Mucosa of descending colon (tissue), 3 donors: ENCODE data around the gene LMX1B. TPM values are rescaled to one million over a fixed set of nuclear protein-coding genes. Genes with fewer than 3 reads are reported as not detected.

ENCODE experiments used
- ATAC-seq: fragments of 200-7000 bp; cut with Tn5 transposase; one replicate; pipeline ENCODE4 v1.9.1; 2020; ENCODE audit warnings: mild to moderate bottlenecking, moderate library complexity
- DNase-seq, 3 donors: peaks; one replicate each; pipeline ENCODE4 v3.0.0-alpha.2; 2020
- H3K36me3 ChIP-seq: fragments of 200-600 bp; one replicate; pipeline ENCODE4 v1.8.0; 2021; ENCODE audit warnings: low read depth, mild to moderate bottlenecking
- H3K4me1 ChIP-seq: fragments of 200-600 bp; one replicate; pipeline ENCODE4 v1.8.0; 2021; ENCODE audit warnings: low read depth, mild to moderate bottlenecking
- H3K4me3 ChIP-seq: fragments of 200-600 bp; one replicate; pipeline ENCODE4 v1.8.0; 2021; ENCODE audit warnings: mild to moderate bottlenecking
- H3K9me3 ChIP-seq: fragments of 200-600 bp; one replicate; pipeline ENCODE4 v1.8.0; 2021; ENCODE audit warnings: mild to moderate bottlenecking
- intact Hi-C, 2 donors: fragments of 100-400 bp; cut with DNase I in 1 of 2; cut with micrococcal nuclease in 1 of 2; formaldehyde crosslinking; loops; one replicate each; pipeline versions ENCODE4 v1.11.0 to v1.11.1; 2022; cut with DNase I, micrococcal nuclease
- total RNA-seq, 3 donors: library from RNA; stranded (reverse); fragmentation: NEBNext Ultra II Directional in 2 of 3; extraction: Animal tissue kit (Norgen Biotek cat#: 25700) in 2 of 3; gene quantifications; one replicate each; pipeline versions ENCODE4 v1.2.1 to v1.2.4, GENCODE V29; 2021 to 2023
- TF ChIP-seq, protein P1 (sequence below): fragments of 200-600 bp; IDR thresholded peaks from one replicate; pipeline ENCODE4 v1.8.0; 2022; ENCODE audit warnings: antibody characterized with exemption, mild to moderate bottlenecking
- donor health status: DM: no; HTN: no; CAD: no; lungs with moderate emphysema.
- donor health status: DM: no; HTN: no; CAD: no.
- donor health status: DM: no; HTN: yes; CAD: no.

The LMX1B gene
- total RNA-seq, 3 donors from 2014 or later: 0.14 to 0.51 TPM; not detected in 1

DNA sequence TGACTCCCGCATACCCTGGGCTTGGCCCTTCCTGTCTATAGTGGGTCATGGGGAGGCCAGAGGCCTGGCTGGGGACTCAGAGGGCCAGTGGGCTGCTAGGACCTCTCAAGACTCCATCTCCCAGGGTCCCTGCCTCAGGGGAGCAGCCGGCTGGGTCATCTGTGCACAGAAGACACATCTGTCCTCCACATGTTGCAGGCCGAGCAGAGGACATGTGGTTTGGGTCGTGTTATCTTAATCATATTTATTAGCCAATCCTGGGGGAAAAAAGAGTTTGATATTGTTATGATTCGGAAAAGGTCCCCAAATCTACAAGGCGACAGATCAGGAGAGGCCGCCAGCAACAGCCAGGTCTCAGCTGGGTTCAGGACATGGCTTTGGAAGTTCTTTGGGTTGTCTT, 14.4 kb downstream of the LMX1B start:
- Histone ChIP-seq H3K4me1 (peaks cover 11% of the 10 kb centered on the region), H3K4me3 (no peak overlapping the region), H3K9me3 (no peaks in the 10 kb centered on the region), H3K36me3 (no peaks in the 10 kb centered on the region)
- DNase-seq (no peak), ATAC-seq (no peak)
- intact Hi-C loops: no loop called here
- TF ChIP-seq, protein P1, sequence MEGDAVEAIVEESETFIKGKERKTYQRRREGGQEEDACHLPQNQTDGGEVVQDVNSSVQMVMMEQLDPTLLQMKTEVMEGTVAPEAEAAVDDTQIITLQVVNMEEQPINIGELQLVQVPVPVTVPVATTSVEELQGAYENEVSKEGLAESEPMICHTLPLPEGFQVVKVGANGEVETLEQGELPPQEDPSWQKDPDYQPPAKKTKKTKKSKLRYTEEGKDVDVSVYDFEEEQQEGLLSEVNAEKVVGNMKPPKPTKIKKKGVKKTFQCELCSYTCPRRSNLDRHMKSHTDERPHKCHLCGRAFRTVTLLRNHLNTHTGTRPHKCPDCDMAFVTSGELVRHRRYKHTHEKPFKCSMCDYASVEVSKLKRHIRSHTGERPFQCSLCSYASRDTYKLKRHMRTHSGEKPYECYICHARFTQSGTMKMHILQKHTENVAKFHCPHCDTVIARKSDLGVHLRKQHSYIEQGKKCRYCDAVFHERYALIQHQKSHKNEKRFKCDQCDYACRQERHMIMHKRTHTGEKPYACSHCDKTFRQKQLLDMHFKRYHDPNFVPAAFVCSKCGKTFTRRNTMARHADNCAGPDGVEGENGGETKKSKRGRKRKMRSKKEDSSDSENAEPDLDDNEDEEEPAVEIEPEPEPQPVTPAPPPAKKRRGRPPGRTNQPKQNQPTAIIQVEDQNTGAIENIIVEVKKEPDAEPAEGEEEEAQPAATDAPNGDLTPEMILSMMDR: no peak

DNA sequence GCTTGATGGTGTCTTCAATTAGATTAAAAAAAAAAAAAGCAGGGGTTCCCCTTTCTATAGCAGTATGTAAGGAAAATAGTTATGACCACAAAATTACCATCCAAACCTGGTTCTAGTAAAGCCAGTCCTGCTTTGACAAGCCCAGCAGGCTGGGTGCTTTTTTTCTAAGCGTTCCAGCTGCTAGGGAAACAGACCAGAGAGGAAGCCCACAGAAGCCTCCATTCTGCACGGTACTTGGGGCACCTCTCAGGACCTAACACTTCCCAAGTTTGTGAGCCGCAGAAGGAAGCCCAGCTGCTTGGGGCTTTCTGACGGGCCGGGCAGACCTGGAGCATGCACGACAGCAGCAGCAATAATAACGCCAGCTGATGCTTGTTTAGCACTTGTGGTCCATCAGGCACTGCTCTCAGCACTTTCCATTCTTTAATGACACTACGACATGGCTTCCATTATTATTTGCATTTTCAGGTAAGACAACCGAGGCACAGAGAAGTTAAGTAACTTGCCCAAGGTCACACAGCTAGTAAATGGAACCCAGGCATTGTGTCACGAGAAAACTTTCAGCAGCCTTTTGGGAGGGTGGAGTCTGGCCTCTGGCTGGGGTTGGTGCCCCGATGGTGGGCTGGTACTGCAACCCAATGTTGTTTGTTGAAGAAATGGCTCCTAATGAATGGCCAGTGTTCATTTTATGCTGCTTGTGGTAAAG, 15.4 kb downstream of the LMX1B start:
- DNase-seq: no peak
- Histone ChIP-seq H3K9me3 (no peaks in the 10 kb centered on the region), H3K4me3 (no peak overlapping the region), H3K36me3 (no peaks in the 10 kb centered on the region), H3K4me1 (peaks cover 11% of the 10 kb centered on the region)
- TF ChIP-seq, protein P1: no peak
- no peak for ATAC-seq
- intact Hi-C loops: no loop called here

DNA sequence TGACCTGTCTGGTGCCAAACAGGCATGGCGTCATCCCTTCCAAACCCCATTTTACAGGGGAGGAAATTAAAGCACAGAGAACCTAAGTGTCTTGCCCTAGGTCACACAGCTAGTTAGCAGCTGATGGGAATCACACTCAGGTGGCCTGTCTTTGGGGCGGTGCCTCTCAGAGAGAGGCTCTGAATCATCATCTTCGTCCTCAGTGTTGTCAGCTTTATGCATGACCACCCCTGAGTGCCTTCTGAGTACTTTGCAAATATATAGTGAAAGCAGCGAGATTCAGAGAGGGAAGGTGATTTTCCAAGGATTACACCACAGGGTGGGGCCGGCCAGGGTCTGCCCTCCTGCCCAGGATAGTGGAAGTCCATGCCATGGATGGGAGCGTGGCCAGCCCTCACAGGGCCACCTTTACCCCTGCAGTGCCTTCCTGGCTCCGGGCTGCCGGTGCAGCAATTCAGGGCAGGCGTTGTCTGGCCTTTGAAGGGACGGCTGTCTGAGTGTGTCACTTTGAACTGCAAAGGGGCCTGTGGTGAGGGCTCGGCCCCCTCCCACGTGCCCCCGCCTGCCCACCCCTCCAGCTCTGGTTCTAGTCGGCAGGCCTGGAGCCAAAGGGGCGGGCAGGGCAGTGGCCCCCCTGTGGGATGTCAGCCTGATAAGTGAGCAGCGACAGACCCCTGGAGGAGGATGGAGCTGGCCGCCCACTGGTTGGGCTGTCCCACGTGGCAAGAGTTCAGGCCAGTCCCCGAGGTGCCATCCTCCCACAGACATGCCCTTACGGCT, 16.9 kb downstream of the LMX1B start:
- no peaks in the 10 kb centered on the region for H3K9me3 ChIP-seq
- intact Hi-C loops: no loop called here
- ATAC-seq: no peak
- no peak overlapping the region for H3K4me3 ChIP-seq
- no peaks in the 10 kb centered on the region for H3K36me3 ChIP-seq
- TF ChIP-seq, protein P1: no peak
- peaks cover 7% of the 10 kb centered on the region for H3K4me1 ChIP-seq
- no peak for DNase-seq

DNA sequence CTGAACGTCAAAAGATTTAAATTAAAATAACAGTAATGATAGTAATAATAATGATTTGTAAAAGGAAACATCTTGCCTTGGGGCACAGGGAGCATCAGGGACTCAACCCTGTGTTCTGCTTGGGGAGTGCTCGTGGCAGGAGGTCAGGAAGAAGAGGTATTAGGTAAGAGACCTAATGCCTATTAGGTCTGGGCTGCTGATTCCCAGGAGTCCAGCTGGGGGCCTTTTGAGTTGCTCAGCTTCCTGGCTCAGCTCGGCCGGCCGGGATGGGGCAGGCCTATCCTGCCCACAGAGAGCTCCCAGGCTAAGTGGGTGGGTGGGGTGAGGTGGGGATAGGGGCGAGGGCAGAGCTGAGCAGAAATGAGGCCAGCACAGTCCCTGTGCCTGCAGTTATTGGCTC, 17.5 kb downstream of the LMX1B start:
- no peak for ATAC-seq
- Histone ChIP-seq H3K36me3 (no peaks in the 10 kb centered on the region), H3K4me3 (no peak overlapping the region), H3K9me3 (no peaks in the 10 kb centered on the region), H3K4me1 (peaks cover under 1% of the 10 kb centered on the region)
- intact Hi-C loops: no loop called here
- TF ChIP-seq, protein P1: no peak
- no peak for DNase-seq

DNA sequence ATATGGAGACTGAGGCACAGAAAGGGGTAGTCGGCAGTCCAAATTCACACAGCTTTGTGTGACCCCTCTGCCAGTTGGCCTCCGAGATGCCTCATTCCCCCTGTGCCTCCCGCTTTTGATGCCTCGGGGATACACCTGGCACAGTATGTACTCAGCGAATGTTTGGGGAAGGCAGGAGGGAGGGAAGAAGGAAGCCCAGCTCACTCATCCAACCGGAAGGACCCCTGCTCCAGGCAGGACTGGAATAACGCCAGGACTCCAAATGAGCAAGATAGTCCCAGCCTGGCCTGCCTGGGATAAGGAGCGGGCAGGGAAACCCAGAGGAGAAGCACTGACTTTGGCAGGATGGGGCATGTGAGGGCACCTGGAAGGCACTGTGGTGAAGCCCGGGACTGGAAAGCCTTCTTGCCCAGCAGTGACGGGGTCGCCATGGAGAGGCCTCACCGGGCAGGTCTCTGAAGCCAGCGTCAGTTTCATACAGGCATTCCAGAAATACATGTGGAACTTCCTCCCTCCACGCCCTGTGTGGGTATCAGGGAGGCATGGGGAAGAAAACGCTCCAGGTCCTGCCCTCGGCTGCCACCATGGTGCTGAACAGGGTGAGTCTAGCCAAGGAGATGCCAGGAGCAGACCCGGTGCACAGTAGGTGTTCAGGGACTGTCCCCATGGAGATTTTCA, 20.3 kb downstream of the LMX1B start:
- TF ChIP-seq, protein P1: no peak
- Histone ChIP-seq H3K36me3 (no peaks in the 10 kb centered on the region), H3K4me3 (no peak overlapping the region), H3K4me1 (no peaks in the 10 kb centered on the region), H3K9me3 (no peaks in the 10 kb centered on the region)
- no peak for ATAC-seq
- intact Hi-C loops: no loop called here
- DNase-seq: no peak
